H1 (cell line): ENCODE results near the gene STK11IP. TPM values are rescaled to one million over a fixed set of nuclear protein-coding genes. Genes with fewer than 3 reads are reported as not detected.

Experiments used
- CTCF ChIA-PET: fragments of 300-600 bp; sonication (Branson Sonifier 250); formaldehyde crosslinking; loops from one replicate; lab custom pipeline; 2021; ENCODE audit not compliant: partially characterized antibody; lab: Charles Lee
- POLR2A ChIA-PET: fragments of 300-600 bp; sonication (Branson Sonifier 250); formaldehyde crosslinking; loops from one replicate; lab custom pipeline; 2021; ENCODE audit warnings: inconsistent platforms; ENCODE audit not compliant: partially characterized antibody; lab: Charles Lee
- DNase-seq, 2 experiments: peaks; one replicate each; pipeline versions ENCODE4 v3.0.0 to v3.0.0-alpha.2; 2010 to 2022; ENCODE audit warnings: low spot score in 2 of 2, low read depth in 1 of 2, mixed read lengths in 1 of 2
- FAIRE-seq: peaks from 2 replicates; lab custom pipeline; 2011; peaks lifted over from hg19 to GRCh38; lab: Jason Lieb, UNC
- H2AFZ ChIP-seq: 2 replicates; pipeline ENCODE4 v1.8.1; 2012; ENCODE audit warnings: low read length, inconsistent platforms
- H2AK5ac ChIP-seq: 2 replicates; pipeline ENCODE4 v1.6.1; 2013; ENCODE audit warnings: low read depth, low read length
- H2BK120ac ChIP-seq: replicated peaks from 2 replicates; pipeline ENCODE3; 2013; ENCODE audit warnings: low read depth, low read length, inconsistent platforms
- H2BK12ac ChIP-seq: 2 replicates; pipeline ENCODE4 v1.6.1; 2013; ENCODE audit warnings: low read depth, low read length
- H2BK15ac ChIP-seq: 2 replicates; pipeline ENCODE4 v1.6.1; 2013; ENCODE audit warnings: low read length
- H2BK20ac ChIP-seq: 2 replicates; pipeline ENCODE4 v1.6.1; 2013; ENCODE audit warnings: low read length
- H2BK5ac ChIP-seq: 2 replicates; pipeline ENCODE4 v1.6.1; 2013; ENCODE audit warnings: low read depth, low read length
- H3K14ac ChIP-seq: 2 replicates; pipeline ENCODE4 v1.6.1; 2013; ENCODE audit warnings: inconsistent platforms; ENCODE audit not compliant: insufficient read length
- H3K18ac ChIP-seq: 2 replicates; pipeline ENCODE4 v1.6.1; 2013; ENCODE audit warnings: low read length; ENCODE audit errors: extremely low read depth
- H3K23ac ChIP-seq: 2 replicates; pipeline ENCODE4 v1.6.1; 2013; ENCODE audit warnings: inconsistent platforms; ENCODE audit not compliant: insufficient read length
- H3K23me2 ChIP-seq: 2 replicates; pipeline ENCODE4 v1.6.1; 2013; ENCODE audit warnings: low read depth, low read length
- H3K27ac ChIP-seq: 2 replicates; pipeline ENCODE4 v1.6.1; 2011; ENCODE audit warnings: low read depth, low read length, inconsistent platforms
- H3K27me3 ChIP-seq, 4 experiments: replicated peaks in 1 of 4; 1 replicate in 1 of 4; 2 replicates in 3 of 4; pipeline versions ENCODE4 v1.6.1 to v1.8.1; 2011 to 2013; ENCODE audit warnings: low read length in 3 of 4, mild to moderate bottlenecking in 3 of 4, inconsistent platforms in 2 of 4, mixed read lengths in 2 of 4, moderate library complexity in 1 of 4; ENCODE audit not compliant: control insufficient read depth in 3 of 4, insufficient read depth in 3 of 4; ENCODE audit errors: extremely low read depth in 1 of 4
- H3K36me3 ChIP-seq, 4 experiments: 2 replicates each; pipeline versions ENCODE4 v1.6.1 to v1.8.1; 2011 to 2013; ENCODE audit warnings: mild to moderate bottlenecking in 4 of 4, low read length in 3 of 4, moderate library complexity in 2 of 4, control low read depth in 1 of 4, inconsistent platforms in 1 of 4; ENCODE audit not compliant: insufficient read depth in 4 of 4, control insufficient read depth in 2 of 4
- H3K4ac ChIP-seq: replicated peaks from 2 replicates; pipeline ENCODE3; 2013; ENCODE audit warnings: low read length, low read depth, mixed read lengths, inconsistent platforms; ENCODE audit not compliant: insufficient read length
- H3K4me1 ChIP-seq, 4 experiments: replicated peaks in 1 of 4; 1 replicate in 1 of 4; 2 replicates in 3 of 4; pipeline versions ENCODE4 v1.6.1 to v1.8.1; 2011 to 2013; ENCODE audit warnings: low read length in 3 of 4, inconsistent platforms in 2 of 4, mixed read lengths in 1 of 4; ENCODE audit not compliant: insufficient read depth in 4 of 4, control insufficient read depth in 3 of 4
- H3K4me2 ChIP-seq, 2 experiments: 2 replicates each; pipeline versions ENCODE4 v1.6.1 to v1.8.1; 2011 to 2013; ENCODE audit warnings: low read depth in 2 of 2, low read length in 2 of 2, control low read depth in 1 of 2, inconsistent platforms in 1 of 2, mild to moderate bottlenecking in 1 of 2; ENCODE audit not compliant: insufficient read depth in 1 of 2
- H3K4me3 ChIP-seq, 4 experiments: fragments of 200-600, 300-600 bp in 1 of 4; sonication (generic), shearing (Covaris generic), sonication (Bioruptor Twin) in 1 of 4; 2 replicates each; pipeline versions ENCODE4 v1.5.1 to v1.8.1; 2011 to 2016; ENCODE audit warnings: low read length in 4 of 4, low read depth in 3 of 4, control low read depth in 2 of 4, inconsistent platforms in 2 of 4, mild to moderate bottlenecking in 2 of 4, mixed read lengths in 1 of 4, moderate library complexity in 1 of 4; ENCODE audit not compliant: insufficient read depth in 2 of 4; ENCODE audit errors: extremely low read depth in 1 of 4
- H3K56ac ChIP-seq: replicated peaks from 2 replicates; pipeline ENCODE3; 2013; ENCODE audit warnings: low read depth, mild to moderate bottlenecking, mixed read lengths, low read length, inconsistent platforms; ENCODE audit not compliant: insufficient read length
- H3K79me1 ChIP-seq: 2 replicates; pipeline ENCODE4 v1.6.1; 2013; ENCODE audit warnings: low read depth, low read length, control low read depth
- H3K79me2 ChIP-seq, 2 experiments: 2 replicates each; pipeline versions ENCODE4 v1.6.1 to v1.8.1; 2012 to 2013; ENCODE audit warnings: low read length in 2 of 2, mild to moderate bottlenecking in 2 of 2, inconsistent platforms in 1 of 2; ENCODE audit not compliant: insufficient read depth in 2 of 2, control insufficient read depth in 1 of 2
- H3K9ac ChIP-seq, 4 experiments: replicated peaks in 1 of 4; 1 replicate in 1 of 4; 2 replicates in 3 of 4; pipeline versions ENCODE4 v1.6.1 to v1.8.1; 2011 to 2013; ENCODE audit warnings: low read depth in 3 of 4, low read length in 3 of 4, control low read depth in 2 of 4, mild to moderate bottlenecking in 2 of 4, moderate library complexity in 2 of 4, inconsistent platforms in 1 of 4; ENCODE audit errors: extremely low read depth in 1 of 4
- H3K9me3 ChIP-seq, 2 experiments: 2 replicates each; pipeline versions ENCODE4 v1.6.1 to v1.8.1; 2012 to 2013; ENCODE audit warnings: mild to moderate bottlenecking in 2 of 2, moderate library complexity in 2 of 2, control low read depth in 1 of 2, inconsistent platforms in 1 of 2, low read depth in 1 of 2, low read length in 1 of 2, mixed read lengths in 1 of 2; ENCODE audit not compliant: insufficient read depth in 2 of 2
- H4K20me1 ChIP-seq, 2 experiments: replicated peaks in 1 of 2; 2 replicates each; pipeline versions ENCODE3 to v1.8.1; 2011 to 2013; ENCODE audit warnings: inconsistent platforms in 2 of 2, low read length in 2 of 2, mild to moderate bottlenecking in 1 of 2; ENCODE audit not compliant: insufficient read depth in 2 of 2, control insufficient read depth in 1 of 2
- H4K5ac ChIP-seq: 2 replicates; pipeline ENCODE4 v1.6.1; 2013; ENCODE audit warnings: low read length, low read depth, mixed read lengths, inconsistent platforms; ENCODE audit not compliant: insufficient read length
- H4K8ac ChIP-seq: 2 replicates; pipeline ENCODE4 v1.8.0; 2013; ENCODE audit warnings: mild to moderate bottlenecking, moderate library complexity, low read length, inconsistent platforms; ENCODE audit not compliant: insufficient read depth; ENCODE audit errors: extremely low read depth
- H4K91ac ChIP-seq: replicated peaks from 2 replicates; pipeline ENCODE3; 2013; ENCODE audit warnings: low read length, mixed read lengths, inconsistent platforms; ENCODE audit not compliant: insufficient read length
- BACH1 ChIP-seq: IDR thresholded peaks from 2 replicates; pipeline ENCODE4 v1.6.1; 2012; ENCODE audit warnings: low read length, improper control_type of control experiment
- CHD1 ChIP-seq: IDR thresholded peaks from 2 replicates; pipeline ENCODE4 v1.6.1; 2012; ENCODE audit warnings: low read depth, low read length, improper control_type of control experiment
- CTBP2 ChIP-seq: IDR thresholded peaks from 2 replicates; pipeline ENCODE4 v1.7.0; 2011; ENCODE audit warnings: borderline replicate concordance, mild to moderate bottlenecking, moderate library complexity, mixed read lengths, low read length; ENCODE audit not compliant: insufficient read depth, insufficient read length
- GABPA ChIP-seq: IDR thresholded peaks from 2 replicates; pipeline ENCODE4 v1.6.1; 2011; ENCODE audit warnings: mild to moderate bottlenecking, low read length, moderate library complexity, borderline replicate concordance; ENCODE audit not compliant: insufficient read depth
- KDM4A ChIP-seq: IDR thresholded peaks from one replicate; pipeline ENCODE4 v1.7.1; 2012; ENCODE audit warnings: low read depth, mild to moderate bottlenecking, moderate library complexity, low read length, inconsistent platforms; ENCODE audit not compliant: severe bottlenecking
- MAFK ChIP-seq: IDR thresholded peaks from 2 replicates; pipeline ENCODE4 v1.6.1; 2012; ENCODE audit warnings: low read depth, mild to moderate bottlenecking, improper control_type of control experiment, low read length
- NRF1 ChIP-seq: IDR thresholded peaks from 2 replicates; pipeline ENCODE4 v1.6.1; 2011; ENCODE audit warnings: mild to moderate bottlenecking, low read depth, low read length, improper control_type of control experiment
- POLR2AphosphoS5 ChIP-seq: IDR thresholded peaks from 2 replicates; pipeline ENCODE4 v1.6.1; 2011; ENCODE audit warnings: low read depth, low read length
- RBBP5 ChIP-seq: IDR thresholded peaks from 2 replicates; pipeline ENCODE4 v1.7.1; 2012; ENCODE audit warnings: low read depth, mild to moderate bottlenecking, inconsistent platforms, low read length, moderate library complexity, borderline replicate concordance
- SP4 ChIP-seq: IDR thresholded peaks from 2 replicates; pipeline ENCODE4 v1.6.1; 2012; ENCODE audit warnings: low read length, inconsistent platforms
- ZNF274 ChIP-seq: IDR thresholded peaks from 2 replicates; pipeline ENCODE4 v1.7.0; 2012; ENCODE audit warnings: low read length, borderline replicate concordance; ENCODE audit errors: extremely low read depth
- WGBS, 2 experiments: shearing (Covaris generic) in 1 of 2; methylation state at CpG; one replicate each; pipeline versions ENCODE4 v1.1.6 to v1.1.7; 2013 to 2015; ENCODE audit warnings: low lambda C conversion rate in 2 of 2, mixed read lengths in 2 of 2, inconsistent platforms in 1 of 2, low coverage in 1 of 2, missing lambda C conversion rate in 1 of 2; ENCODE audit not compliant: insufficient replicate concordance in 2 of 2, insufficient coverage in 1 of 2, insufficient read length in 1 of 2; ENCODE audit errors: extremely low coverage in 1 of 2, missing lambda C conversion rate in 1 of 2; 5-methylcytosine and 5-hydroxymethylcytosine counted together
- polyA plus RNA-seq, 7 experiments: library from polyadenylated mRNA; depleted of rRNA in 3 of 7; stranded (reverse) in 5 of 7; unstranded in 2 of 7; fragments of >200 nt in 5 of 7; fragments of 200-250 nt in 2 of 7; gene quantifications; 1 replicate in 5 of 7; 2 replicates in 1 of 7; 4 replicates in 1 of 7; pipeline versions ENCODE4 v1.2.1 to v1.2.3, GENCODE V29; 2011 to 2013; ENCODE audit warnings: missing spikeins in 2 of 7, mixed read lengths in 2 of 7
- total RNA-seq: library from RNA; stranded (reverse); fragmentation: NEBNext Ultra II Directional; extraction: Animal tissue kit (Norgen Biotek cat#: 25700); gene quantifications from 2 replicates; pipeline ENCODE4 v1.2.1, GENCODE V29; 2021

Gene STK11IP
- total and polyA plus RNA-seq, 2 of the 8 experiments (the other 6 are each of a cell fraction or from before 2014, with no cell fraction given), result 18.5 to 29.6 TPM

DNA sequence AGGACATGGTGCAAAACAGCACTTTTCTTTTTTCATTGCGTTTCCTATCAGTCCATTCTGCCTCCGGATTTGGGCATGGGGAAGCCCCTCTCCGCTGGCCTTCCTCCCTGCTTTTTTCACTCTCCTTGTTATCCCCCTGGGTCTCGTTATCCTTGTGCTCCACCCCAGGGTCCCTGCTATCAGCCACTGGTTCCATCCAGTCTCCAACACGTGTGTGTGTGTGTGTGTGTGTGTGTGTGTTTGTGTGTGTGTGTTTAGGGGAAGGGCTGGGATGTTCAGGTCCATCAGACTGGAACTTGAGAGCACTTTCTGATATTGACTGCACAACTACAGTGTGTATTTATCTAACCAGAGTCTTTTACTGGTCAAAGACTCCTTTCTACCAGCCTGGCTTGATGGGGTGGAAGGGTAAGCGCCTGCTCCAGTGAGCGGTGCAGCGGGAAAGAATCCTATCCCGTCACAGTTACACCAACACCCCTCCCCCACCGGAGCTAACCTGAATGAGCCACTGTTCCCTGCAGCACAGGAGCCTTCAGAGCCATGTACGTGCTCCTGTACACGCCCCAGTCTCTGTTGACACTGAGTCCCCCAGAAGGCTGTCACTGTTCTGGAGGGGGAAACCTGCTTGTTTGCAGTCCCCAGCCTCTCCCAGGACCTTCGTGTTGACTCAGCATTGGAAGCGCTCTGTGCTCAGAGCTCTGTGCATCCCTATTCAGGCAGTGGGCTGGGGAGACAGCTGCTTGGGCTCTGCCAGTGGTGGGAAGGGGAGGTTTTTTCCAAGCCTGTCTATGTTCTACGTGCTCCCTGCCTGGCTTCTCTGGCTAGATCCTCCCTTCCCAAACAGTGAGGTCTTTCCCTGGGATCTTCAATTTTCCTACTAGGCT is 20.9 kb upstream of the STK11IP start:
- Histone ChIP-seq H3K4me2 (peak overlapping the region; percentile 56 to 68), H3K27me3 (no peaks in the 10 kb centered on the region; a peak in 1 of 7 replicates), H3K9me3 (no peaks in the 10 kb centered on the region), H3K4me1 (peaks cover 7 to 26% (median 21%) of the 10 kb centered on the region in 4 experiments), H2BK12ac (peak overlapping the region; percentile 88; the same call in 1 of the 2 replicates), H3K18ac (peak overlapping the region; percentile 98), H3K36me3 (no peaks in the 10 kb centered on the region), H4K5ac (peak overlapping the region; percentile 6), H2BK120ac (peak overlapping the region; percentile 25), H2AFZ (peak overlapping the region; percentile 100), H4K20me1 (no peaks in the 10 kb centered on the region), H3K4ac (peak overlapping the region; percentile 36), H2BK5ac (peak overlapping the region; percentile 82; the same call in 1 of the 2 replicates), H3K4me3 (peak overlapping the region in 1 of 4 experiments; percentile 40; a peak in 2 of 8 replicates), H3K14ac (peak overlapping the region; percentile 21), H3K56ac (peak overlapping the region; percentile 3), H3K27ac (no peak overlapping the region), H3K9ac (no peak overlapping the region), H3K79me1 (no peaks in the 10 kb centered on the region), H2BK20ac (peak overlapping the region; percentile 66; the same call in 1 of the 2 replicates), H3K23ac (no peak overlapping the region), H4K8ac (peak overlapping the region; percentile 71; the same call in 1 of the 2 replicates), H3K79me2 (no peaks in the 10 kb centered on the region), H3K23me2 (peaks cover 4% of the 10 kb centered on the region; the same call in 1 of the 2 replicates), H2BK15ac (peak overlapping the region; percentile 66; the same call in 1 of the 2 replicates), H2AK5ac (no peak overlapping the region), H4K91ac (peak overlapping the region; percentile 88)
- WGBS, 2 experiments, result 40% methylated on average over 15 of the region's 15 CpGs; no CpG with 5 or more reads in 1 of the 2 experiments
- POLR2A ChIA-PET, result interaction anchor here (0.8 to 18.6 kb wide), 6 partner anchors 8 to 743 kb away, joined by 3 to 293 read pairs (median 4); partner anchors contain the start of gene STK11IP
- FAIRE-seq (peak; percentile 63), DNase-seq (peak in 1 of 2 experiments; percentile 78)
- CTCF ChIA-PET, result interaction anchor here (0.8 to 4.3 kb wide), 13 partner anchors 8 to 117 kb away, joined by 3 to 64 read pairs (median 6); partner anchors contain the start of gene STK11IP
- TF ChIP-seq SP4 (no peak), CTBP2 (peak; percentile 64), NRF1 (no peak), CHD1 (no peak), BACH1 (peak; percentile 74), POLR2AphosphoS5 (no peak), RBBP5 (peak; percentile 94), ZNF274 (no peak), GABPA (no peak), KDM4A (no peak), MAFK (peak; percentile 46; the same call in 1 of the 2 replicates)
